Activated T-cell treated with anti-CD3 and anti-CD28 coated beads for 1 hour (primary cell): ENCODE measurements around the gene WDR64.

Experiments
- DNase-seq: peaks from one replicate; pipeline ENCODE4 v3.0.0-alpha.2; 2020; ENCODE audit warnings: low read depth

The WDR64 gene

GRCh38 chr1:241652012-241652411, at the start of gene WDR64:
WDR64 (plus strand) TSS chr1:241652281; CDS start chr1:241652485, 204 bp downstream.
- no peak for DNase-seq

- DNase-seq, result no peak
Observed at GRCh38 chr1:241603731-241604245, 48.3 kb upstream of the WDR64 start.

GRCh38 chr1:241605146-241605805, 46.8 kb upstream of the WDR64 start:
- DNase-seq, result no peak

GRCh38 chr1:241606544-241606943, 45.5 kb upstream of the WDR64 start:
- DNase-seq, result no peak

- no peak for DNase-seq
Observed at GRCh38 chr1:241607497-241607896, 44.6 kb upstream of the WDR64 start.

GRCh38 chr1:241608379-241609033, 43.6 kb upstream of the WDR64 start:
- no peak for DNase-seq

GRCh38 chr1:241610056-241610815, 41.8 kb upstream of the WDR64 start:
- DNase-seq, result no peak

- no peak for DNase-seq
Observed at GRCh38 chr1:241611063-241611462, 41.0 kb upstream of the WDR64 start.

- DNase-seq, result no peak
Observed at GRCh38 chr1:241611736-241612135, 40.3 kb upstream of the WDR64 start.

GRCh38 chr1:241612533-241613477, 39.3 kb upstream of the WDR64 start:
- DNase-seq, result no peak

- DNase-seq, result no peak
Observed at GRCh38 chr1:241614144-241614543, 37.9 kb upstream of the WDR64 start.

GRCh38 chr1:241614572-241614971, 37.5 kb upstream of the WDR64 start:
- DNase-seq, result no peak

GRCh38 chr1:241615043-241615974, 36.8 kb upstream of the WDR64 start:
- no peak for DNase-seq

- DNase-seq, result no peak
Observed at GRCh38 chr1:241617426-241617825, 34.7 kb upstream of the WDR64 start.

- no peak for DNase-seq
Observed at GRCh38 chr1:241622669-241623068, 29.4 kb upstream of the WDR64 start.

- DNase-seq, result no peak
Observed at GRCh38 chr1:241624935-241625334, 27.1 kb upstream of the WDR64 start.

- DNase-seq, result no peak
Observed at GRCh38 chr1:241627453-241628259, 24.4 kb upstream of the WDR64 start.

GRCh38 chr1:241630005-241630404, 22.1 kb upstream of the WDR64 start:
- no peak for DNase-seq

GRCh38 chr1:241630476-241630875, 21.6 kb upstream of the WDR64 start:
- DNase-seq, result no peak

- DNase-seq, result no peak
Observed at GRCh38 chr1:241630899-241631298, 21.2 kb upstream of the WDR64 start.
